Measurements from ENCODE around the gene SERPINA12.

SERPINA12 gene

GRCh38 chr14:94484481-94484880 lies 24.8 kb downstream of the SERPINA12 start:
- TF ChIP-seq, protein P1, sequence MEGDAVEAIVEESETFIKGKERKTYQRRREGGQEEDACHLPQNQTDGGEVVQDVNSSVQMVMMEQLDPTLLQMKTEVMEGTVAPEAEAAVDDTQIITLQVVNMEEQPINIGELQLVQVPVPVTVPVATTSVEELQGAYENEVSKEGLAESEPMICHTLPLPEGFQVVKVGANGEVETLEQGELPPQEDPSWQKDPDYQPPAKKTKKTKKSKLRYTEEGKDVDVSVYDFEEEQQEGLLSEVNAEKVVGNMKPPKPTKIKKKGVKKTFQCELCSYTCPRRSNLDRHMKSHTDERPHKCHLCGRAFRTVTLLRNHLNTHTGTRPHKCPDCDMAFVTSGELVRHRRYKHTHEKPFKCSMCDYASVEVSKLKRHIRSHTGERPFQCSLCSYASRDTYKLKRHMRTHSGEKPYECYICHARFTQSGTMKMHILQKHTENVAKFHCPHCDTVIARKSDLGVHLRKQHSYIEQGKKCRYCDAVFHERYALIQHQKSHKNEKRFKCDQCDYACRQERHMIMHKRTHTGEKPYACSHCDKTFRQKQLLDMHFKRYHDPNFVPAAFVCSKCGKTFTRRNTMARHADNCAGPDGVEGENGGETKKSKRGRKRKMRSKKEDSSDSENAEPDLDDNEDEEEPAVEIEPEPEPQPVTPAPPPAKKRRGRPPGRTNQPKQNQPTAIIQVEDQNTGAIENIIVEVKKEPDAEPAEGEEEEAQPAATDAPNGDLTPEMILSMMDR (IDR thresholded peaks at IDR 0.05) = no peak

GRCh38 chr14:94483729-94484275 lies 25.5 kb downstream of the SERPINA12 start:
- TF ChIP-seq, protein P1 (IDR thresholded peaks at IDR 0.05) = no peak

- TF ChIP-seq, protein P1 (IDR thresholded peaks at IDR 0.05) = no peak
Measured at GRCh38 chr14:94483071-94483451, 26.2 kb downstream of the SERPINA12 start.

DNA sequence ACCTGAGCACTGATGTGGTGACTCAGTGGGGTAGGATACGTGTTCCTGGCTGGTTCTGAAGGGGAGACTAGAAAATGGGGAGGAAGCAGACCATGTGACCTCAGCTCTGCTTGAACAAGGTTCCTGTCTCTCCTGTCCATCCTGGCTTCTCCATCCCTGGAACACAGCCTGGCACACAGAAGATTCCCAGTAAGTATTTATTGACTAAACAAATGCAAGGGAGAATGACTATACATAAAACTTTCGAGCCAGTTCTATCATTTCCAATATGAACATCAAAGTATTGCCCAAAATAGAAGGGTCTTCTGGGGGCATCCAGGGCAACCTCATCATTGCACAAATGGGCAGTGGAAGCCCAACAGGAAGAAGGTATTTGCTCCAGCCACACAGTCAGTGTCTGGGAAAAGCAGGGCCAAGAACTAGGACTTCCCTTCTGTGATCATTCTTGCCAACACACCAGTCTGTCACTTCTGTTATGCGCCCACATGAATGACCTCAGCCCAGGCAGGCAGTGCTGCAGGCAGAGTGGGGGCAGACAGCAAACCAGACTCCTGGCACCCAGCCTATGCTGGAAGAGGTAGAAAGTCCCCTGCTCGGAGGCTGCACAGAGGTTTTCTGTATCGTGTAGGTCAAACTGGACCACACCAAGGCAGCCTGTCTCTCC lies 27.7 kb downstream of the SERPINA12 start:
- TF ChIP-seq, protein P1 (IDR thresholded peaks at IDR 0.05) = no peak

DNA sequence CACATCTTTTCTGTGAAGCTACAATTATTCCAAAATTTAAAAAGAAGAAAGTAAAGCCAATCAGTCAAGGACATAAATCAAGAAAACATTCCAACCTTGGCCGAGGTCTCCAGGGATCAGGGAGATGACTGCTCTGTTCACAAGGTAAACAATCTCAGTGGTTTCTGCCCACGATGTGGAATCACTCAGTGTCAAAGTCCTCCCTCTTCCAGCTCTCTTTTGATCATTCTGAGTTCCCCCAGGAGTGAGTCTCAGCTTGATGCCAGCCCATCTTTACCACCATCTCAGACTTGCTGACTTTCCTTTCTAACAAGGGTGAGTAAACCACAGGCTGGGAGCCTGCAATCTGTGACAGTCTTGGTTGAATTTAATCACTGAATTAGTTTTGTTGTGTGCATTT lies 28.5 kb downstream of the SERPINA12 start:
- TF ChIP-seq, protein P1 (IDR thresholded peaks at IDR 0.05) = no peak

- TF ChIP-seq, protein P1 (IDR thresholded peaks at IDR 0.05) = no peak
Measured at GRCh38 chr14:94478420-94478819, 30.8 kb downstream of the SERPINA12 start.

GRCh38 chr14:94476023-94476422 lies 33.2 kb downstream of the SERPINA12 start, which contains the start of gene SERPINA9:
Gene SERPINA9, minus strand, starts transcription at chr14:94476197. Its CDS starts 6,357 bp downstream, at chr14:94469840.
- TF ChIP-seq, protein P1 (IDR thresholded peaks at IDR 0.05) = no peak

Data from LNCAP (cell line).